ENCODE results near the gene GPR78. TPM values are rescaled to one million over a fixed set of nuclear protein-coding genes. Genes with fewer than 3 reads are reported as not detected.

The GPR78 gene
- total and polyA plus RNA-seq, 8 donors = 0.31 to 2.3 (median 0.55) TPM; not detected in 5

- intact Hi-C loops (cut with DNase I; ENCODE audit: low total_unique reads) = no loop called here
- no peak for DNase-seq
Observed at GRCh38 chr4:8614365-8615193, 34.4 kb downstream of the GPR78 start.

GRCh38 chr4:8615366-8615765, 35.2 kb downstream of the GPR78 start:
- peaks cover 0 to 31% (median 0%) of the 10 kb centered on the region in 3 donors for H3K27me3 ChIP-seq
- no peak overlapping the region for H3K27ac ChIP-seq
- H3K4me1 ChIP-seq = no peaks in the 10 kb centered on the region
- no peaks in the 10 kb centered on the region for H3K36me3 ChIP-seq
- no peak for TF ChIP-seq POLR2AphosphoS5 (IDR thresholded peaks at IDR 0.05)
- no peak for TF ChIP-seq EP300 (IDR thresholded peaks at IDR 0.05)
- TF ChIP-seq POLR2A (IDR thresholded peaks at IDR 0.05) = no peak
- TF ChIP-seq, protein P1, sequence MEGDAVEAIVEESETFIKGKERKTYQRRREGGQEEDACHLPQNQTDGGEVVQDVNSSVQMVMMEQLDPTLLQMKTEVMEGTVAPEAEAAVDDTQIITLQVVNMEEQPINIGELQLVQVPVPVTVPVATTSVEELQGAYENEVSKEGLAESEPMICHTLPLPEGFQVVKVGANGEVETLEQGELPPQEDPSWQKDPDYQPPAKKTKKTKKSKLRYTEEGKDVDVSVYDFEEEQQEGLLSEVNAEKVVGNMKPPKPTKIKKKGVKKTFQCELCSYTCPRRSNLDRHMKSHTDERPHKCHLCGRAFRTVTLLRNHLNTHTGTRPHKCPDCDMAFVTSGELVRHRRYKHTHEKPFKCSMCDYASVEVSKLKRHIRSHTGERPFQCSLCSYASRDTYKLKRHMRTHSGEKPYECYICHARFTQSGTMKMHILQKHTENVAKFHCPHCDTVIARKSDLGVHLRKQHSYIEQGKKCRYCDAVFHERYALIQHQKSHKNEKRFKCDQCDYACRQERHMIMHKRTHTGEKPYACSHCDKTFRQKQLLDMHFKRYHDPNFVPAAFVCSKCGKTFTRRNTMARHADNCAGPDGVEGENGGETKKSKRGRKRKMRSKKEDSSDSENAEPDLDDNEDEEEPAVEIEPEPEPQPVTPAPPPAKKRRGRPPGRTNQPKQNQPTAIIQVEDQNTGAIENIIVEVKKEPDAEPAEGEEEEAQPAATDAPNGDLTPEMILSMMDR (IDR thresholded peaks at IDR 0.05) = no peak
- WGBS, 5 donors = 82 to 91% (median 87%) methylated on average over 3 to 13 of the region's 13 CpGs
- intact Hi-C loops (cut with DNase I; ENCODE audit: low total_unique reads) = no loop called here
- no peak overlapping the region for H3K4me3 ChIP-seq
- DNase-seq = no peak
- H3K9me3 ChIP-seq = no peaks in the 10 kb centered on the region

More at GRCh38 chr4:8614365-8615193, 34.4 kb downstream of the GPR78 start:
- TF ChIP-seq, protein P1 (IDR thresholded peaks at IDR 0.05) = no peak
- TF ChIP-seq EP300 (IDR thresholded peaks at IDR 0.05) = no peak
- TF ChIP-seq POLR2AphosphoS5 (IDR thresholded peaks at IDR 0.05) = no peak
- no peak for TF ChIP-seq POLR2A (IDR thresholded peaks at IDR 0.05)
- Histone ChIP-seq H3K4me1 (no peaks in the 10 kb centered on the region), H3K27me3 (peaks cover 0 to 28% (median 0%) of the 10 kb centered on the region in 3 donors), H3K36me3 (no peaks in the 10 kb centered on the region), H3K9me3 (no peaks in the 10 kb centered on the region), H3K4me3 (no peak overlapping the region), H3K27ac (no peak overlapping the region)
- WGBS, 5 donors = 70 to 84% (median 74%) methylated on average over 22 of the region's 22 CpGs

DNA sequence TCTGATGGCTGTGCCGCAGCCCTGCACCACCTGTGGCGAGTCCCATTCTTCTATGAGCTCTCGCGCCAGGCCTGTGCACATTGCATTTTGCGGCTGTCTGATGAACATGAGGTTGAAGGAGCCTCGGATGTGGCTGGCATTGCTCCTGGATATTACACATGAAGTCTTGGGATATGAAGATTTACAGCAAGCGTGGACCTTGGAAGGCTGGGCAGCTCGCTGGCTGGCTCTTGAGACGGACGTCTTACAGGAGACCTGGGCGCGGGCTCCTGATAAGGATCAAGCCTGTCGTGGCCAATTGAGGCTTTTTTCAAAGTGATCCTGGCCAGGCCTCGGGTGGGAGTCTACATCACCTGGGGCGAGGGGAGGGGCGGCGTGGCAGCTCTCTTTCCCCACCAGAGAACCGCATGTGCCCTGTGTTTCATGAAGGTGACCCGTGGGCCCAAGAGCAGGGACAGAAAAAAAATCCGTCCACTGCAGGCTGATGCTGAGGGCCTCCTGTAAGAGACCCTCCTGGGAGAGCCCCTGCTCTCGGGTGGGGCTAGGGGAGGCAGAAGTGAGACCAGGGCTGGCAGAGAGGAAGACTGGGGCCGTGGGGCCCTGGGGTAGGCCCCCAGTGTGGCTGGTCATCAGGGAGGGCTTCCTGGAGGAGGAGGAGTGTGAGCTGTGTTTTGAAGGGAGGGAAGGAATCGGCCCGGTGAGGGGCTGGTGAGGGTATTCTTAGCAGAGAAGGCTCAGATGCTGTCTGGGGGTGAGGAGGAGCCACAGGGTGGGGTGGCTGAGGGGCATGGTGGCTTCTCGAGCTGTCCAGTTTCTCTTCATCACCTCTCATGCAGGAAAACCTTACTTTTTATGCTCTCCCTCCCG, 36.0 kb downstream of the GPR78 start:
- no peaks in the 10 kb centered on the region for H3K36me3 ChIP-seq
- TF ChIP-seq POLR2A (IDR thresholded peaks at IDR 0.05) (no peak), EP300 (IDR thresholded peaks at IDR 0.05) (no peak), POLR2AphosphoS5 (IDR thresholded peaks at IDR 0.05) (no peak)
- TF ChIP-seq, protein P1 (IDR thresholded peaks at IDR 0.05) = no peak
- 64 to 82% (median 73%) methylated on average over 22 to 26 of the region's 26 CpGs for WGBS, 5 donors
- intact Hi-C loops (cut with DNase I; ENCODE audit: low total_unique reads) = no loop called here
- H3K4me3 ChIP-seq = no peak overlapping the region
- H3K9me3 ChIP-seq = no peaks in the 10 kb centered on the region
- H3K4me1 ChIP-seq = no peaks in the 10 kb centered on the region
- H3K27ac ChIP-seq = no peak overlapping the region
- H3K27me3 ChIP-seq = peaks cover 0 to 31% (median 0%) of the 10 kb centered on the region in 3 donors
- DNase-seq = no peak

DNA sequence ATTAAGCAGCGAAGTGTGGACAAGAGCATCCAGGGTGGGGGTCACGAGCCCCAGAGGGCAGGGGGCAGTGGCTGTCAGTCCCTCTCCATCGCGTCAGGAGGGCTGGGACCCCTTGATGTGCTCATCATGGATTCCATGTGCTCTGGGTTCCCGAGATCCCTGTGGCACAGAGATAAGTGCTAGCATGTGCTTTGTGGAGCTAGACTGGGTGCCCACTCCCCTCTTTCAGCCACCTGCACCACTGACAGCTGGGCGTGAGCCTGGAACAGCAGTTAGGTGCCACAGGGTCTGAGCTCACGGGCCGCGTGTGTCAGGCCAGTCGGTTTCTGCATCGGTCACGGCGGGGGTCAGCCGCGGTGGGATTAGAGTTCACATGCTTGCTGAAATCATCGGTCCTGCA, 36.6 kb downstream of the GPR78 start:
- no peak for DNase-seq
- Histone ChIP-seq H3K4me1 (no peaks in the 10 kb centered on the region), H3K4me3 (no peak overlapping the region), H3K27me3 (peaks cover 0 to 31% (median 0%) of the 10 kb centered on the region in 3 donors), H3K27ac (no peak overlapping the region), H3K36me3 (no peaks in the 10 kb centered on the region), H3K9me3 (no peaks in the 10 kb centered on the region)
- TF ChIP-seq, protein P1 (IDR thresholded peaks at IDR 0.05) = no peak
- no peak for TF ChIP-seq EP300 (IDR thresholded peaks at IDR 0.05)
- TF ChIP-seq POLR2A (IDR thresholded peaks at IDR 0.05) = no peak
- no peak for TF ChIP-seq POLR2AphosphoS5 (IDR thresholded peaks at IDR 0.05)
- 64 to 79% (median 71%) methylated on average over 7 to 16 of the region's 16 CpGs for WGBS, 5 donors
- intact Hi-C loops (cut with DNase I; ENCODE audit: low total_unique reads) = no loop called here
